HepG2 (cell line): ENCODE measurements around the gene RTKN2. TPM values are rescaled to one million over a fixed set of nuclear protein-coding genes. Genes with fewer than 3 reads are reported as not detected.

Source experiments
- ARNT ChIP-seq: fragments of 450-650 bp; IDR thresholded peaks from 2 replicates; pipeline ENCODE4 v1.6.1; 2017
- ASH2L ChIP-seq: fragments of 300-600, 200-600 bp; sonication (generic); IDR thresholded peaks from 2 replicates; pipeline ENCODE4 v1.7.0; 2017; ENCODE audit warnings: low read depth, mild to moderate bottlenecking, moderate library complexity, mixed read lengths, low read length; ENCODE audit not compliant: insufficient read length
- HNRNPH1 ChIP-seq: fragments of 200-400 bp; formaldehyde crosslinking; optimal IDR thresholded peaks from 2 replicates; pipeline ENCODE3; 2017; ENCODE audit warnings: mild to moderate bottlenecking, low read depth, low read length
- JARID2 ChIP-seq: sonication (generic); formaldehyde crosslinking; IDR thresholded peaks from 2 replicates; pipeline ENCODE4 v1.8.1; 2023; ENCODE audit warnings: missing genetic modification reagents, inconsistent platforms; ENCODE audit not compliant: insufficient replicate concordance
- NFKBIZ ChIP-seq: IDR thresholded peaks from 2 replicates; pipeline ENCODE4 v1.6.1; 2018; ENCODE audit warnings: missing genetic modification reagents, missing compliant biosample characterization
- RAD21 ChIP-seq: fragments of 450-650 bp; formaldehyde crosslinking; IDR thresholded peaks from 2 replicates; pipeline ENCODE4 v1.5.0; 2020; ENCODE audit warnings: mild to moderate bottlenecking
- RCOR2 ChIP-seq: IDR thresholded peaks from 2 replicates; pipeline ENCODE4 v1.6.1; 2016; ENCODE audit warnings: missing biosample characterization, missing genetic modification reagents
- SMAD1 ChIP-seq: sonication (generic); formaldehyde crosslinking; IDR thresholded peaks from 2 replicates; pipeline ENCODE4 v1.4.0; 2020; ENCODE audit warnings: missing genetic modification reagents, low read depth, mild to moderate bottlenecking, borderline replicate concordance
- SP2 ChIP-seq: sonication (generic); formaldehyde crosslinking; IDR thresholded peaks from 2 replicates; pipeline ENCODE4 v1.5.1; 2020; ENCODE audit warnings: mild to moderate bottlenecking, missing genetic modification reagents
- TGIF2 ChIP-seq: IDR thresholded peaks from 2 replicates; pipeline ENCODE4 v1.6.1; 2016; ENCODE audit warnings: control low read depth, missing compliant biosample characterization
- XBP1 ChIP-seq: sonication (generic); formaldehyde crosslinking; IDR thresholded peaks from 2 replicates; pipeline ENCODE4 v1.5.0; 2020; ENCODE audit warnings: missing genetic modification reagents
- YEATS2 ChIP-seq: sonication (generic); formaldehyde crosslinking; IDR thresholded peaks from 2 replicates; pipeline ENCODE4 v1.4.0; 2020; ENCODE audit warnings: missing genetic modification reagents, borderline replicate concordance
- ZC3H13 ChIP-seq: sonication (generic); formaldehyde crosslinking; IDR thresholded peaks from 2 replicates; pipeline ENCODE4 v1.8.1; 2023; ENCODE audit warnings: mild to moderate bottlenecking, missing genetic modification reagents, moderate library complexity
- ZMYM2 ChIP-seq: sonication (generic); formaldehyde crosslinking; IDR thresholded peaks from 2 replicates; pipeline ENCODE4 v1.8.0; 2022; ENCODE audit warnings: mild to moderate bottlenecking, missing genetic modification reagents
- ZNF225 ChIP-seq: sonication (generic); formaldehyde crosslinking; IDR thresholded peaks from 2 replicates; pipeline ENCODE4 v1.4.0; 2020; ENCODE audit warnings: mild to moderate bottlenecking, missing genetic modification reagents
- ZNF468 ChIP-seq: sonication (generic); formaldehyde crosslinking; IDR thresholded peaks from 2 replicates; pipeline ENCODE4 v1.8.0; 2022; ENCODE audit warnings: mild to moderate bottlenecking, moderate library complexity, missing genetic modification reagents
- ZNF546 ChIP-seq: sonication (generic); formaldehyde crosslinking; conservative IDR thresholded peaks from 2 replicates; pipeline ENCODE4 v1.8.1; 2023; ENCODE audit warnings: mild to moderate bottlenecking, missing genetic modification reagents
- ZNF577 ChIP-seq: sonication (generic); formaldehyde crosslinking; IDR thresholded peaks from 2 replicates; pipeline ENCODE4 v1.4.0; 2020; ENCODE audit warnings: mild to moderate bottlenecking, low read depth, missing genetic modification reagents, borderline replicate concordance
- ZNF670 ChIP-seq: sonication (generic); formaldehyde crosslinking; IDR thresholded peaks from 2 replicates; pipeline ENCODE4 v1.8.0; 2022; ENCODE audit warnings: mild to moderate bottlenecking, missing genetic modification reagents, borderline replicate concordance
- polyA plus RNA-seq, 8 experiments: library from polyadenylated mRNA; depleted of rRNA in 3 of 8; stranded (reverse) in 7 of 8; unstranded in 1 of 8; fragments of >200 nt; fragmentation: Illumina TruSeq in 4 of 8; extraction: Trizol in 4 of 8; gene quantifications; 2 replicates each; pipeline versions ENCODE4 v1.2.1 to v1.2.3, GENCODE V29; 2011 to 2016; ENCODE audit warnings: low read depth in 4 of 8, missing spikeins in 1 of 8, mixed read lengths in 1 of 8; ENCODE audit not compliant: insufficient read depth in 1 of 8
- total RNA-seq, 5 experiments: library from RNA; depleted of rRNA; stranded (reverse); fragments of >200 nt; fragmentation: Illumina TruSeq; extraction: Trizol; gene quantifications; 2 replicates each; pipeline ENCODE4 v1.2.3, GENCODE V29; 2016; ENCODE audit warnings: low read depth in 1 of 5
- TF ChIP-seq, protein P1 (sequence below): sonication (generic); formaldehyde crosslinking; IDR thresholded peaks from 2 replicates; pipeline ENCODE4 v1.9.0; 2022; ENCODE audit warnings: missing genetic modification reagents, mild to moderate bottlenecking, borderline replicate concordance
- TF ChIP-seq, protein P2 (sequence below): IDR thresholded peaks from 2 replicates; pipeline ENCODE4 v1.6.1; 2016; ENCODE audit warnings: mild to moderate bottlenecking
- TF ChIP-seq, protein P3 (sequence below): sonication (generic); formaldehyde crosslinking; IDR thresholded peaks from 2 replicates; pipeline ENCODE4 v1.4.0; 2020; ENCODE audit warnings: missing genetic modification reagents, borderline replicate concordance
- TF ChIP-seq, protein P4 (sequence below): sonication (generic); formaldehyde crosslinking; IDR thresholded peaks from 2 replicates; pipeline ENCODE4 v1.8.0; 2022; ENCODE audit warnings: low read depth, missing genetic modification reagents

Gene RTKN2
- total and polyA plus RNA-seq, 2 of the 13 experiments (the other 11 are each of a cell fraction or from before 2014, with no cell fraction given): 2.2 to 7.0 TPM

DNA sequence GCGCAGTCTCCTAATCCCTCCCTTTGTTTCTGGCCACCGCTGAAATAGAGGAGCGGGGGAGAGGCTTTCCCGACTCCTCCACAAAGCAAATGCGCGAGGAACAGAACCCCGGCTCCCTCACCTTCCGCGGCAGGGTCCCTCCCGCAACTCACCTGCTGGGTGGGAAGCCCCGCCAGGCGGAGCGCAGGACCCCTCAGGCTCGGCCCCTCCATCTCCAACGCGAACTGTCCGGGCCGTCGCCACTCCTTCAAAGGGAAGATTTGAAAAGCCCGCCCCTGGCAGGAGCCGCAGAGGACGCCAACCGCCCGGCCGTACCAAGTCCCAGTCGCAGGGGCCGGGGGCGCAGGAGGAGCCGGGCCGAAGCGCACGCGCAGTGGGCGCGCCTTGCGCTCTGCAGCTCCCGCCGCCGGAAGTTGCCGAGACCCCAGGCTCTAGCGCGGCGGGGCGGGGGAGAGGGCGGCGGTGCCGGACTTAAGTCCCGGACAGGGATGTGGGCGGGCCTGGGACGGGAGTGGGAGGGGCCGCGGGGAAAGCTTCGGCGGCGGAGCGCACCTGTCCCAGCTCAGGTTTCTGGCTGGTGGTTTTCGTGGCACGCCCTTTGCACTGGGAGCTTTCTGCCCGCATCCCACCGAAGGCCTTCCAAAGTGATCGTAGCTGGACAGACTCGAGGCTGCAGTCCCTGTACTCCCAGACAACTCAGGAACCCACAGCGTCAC is at the start of gene RTKN2 (continued):
- TF ChIP-seq, protein P1, sequence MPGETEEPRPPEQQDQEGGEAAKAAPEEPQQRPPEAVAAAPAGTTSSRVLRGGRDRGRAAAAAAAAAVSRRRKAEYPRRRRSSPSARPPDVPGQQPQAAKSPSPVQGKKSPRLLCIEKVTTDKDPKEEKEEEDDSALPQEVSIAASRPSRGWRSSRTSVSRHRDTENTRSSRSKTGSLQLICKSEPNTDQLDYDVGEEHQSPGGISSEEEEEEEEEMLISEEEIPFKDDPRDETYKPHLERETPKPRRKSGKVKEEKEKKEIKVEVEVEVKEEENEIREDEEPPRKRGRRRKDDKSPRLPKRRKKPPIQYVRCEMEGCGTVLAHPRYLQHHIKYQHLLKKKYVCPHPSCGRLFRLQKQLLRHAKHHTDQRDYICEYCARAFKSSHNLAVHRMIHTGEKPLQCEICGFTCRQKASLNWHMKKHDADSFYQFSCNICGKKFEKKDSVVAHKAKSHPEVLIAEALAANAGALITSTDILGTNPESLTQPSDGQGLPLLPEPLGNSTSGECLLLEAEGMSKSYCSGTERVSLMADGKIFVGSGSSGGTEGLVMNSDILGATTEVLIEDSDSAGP (CRISPR knock-in tag): peak; percentile 80; the same call in 1 of the 2 replicates
- TF ChIP-seq, protein P2, sequence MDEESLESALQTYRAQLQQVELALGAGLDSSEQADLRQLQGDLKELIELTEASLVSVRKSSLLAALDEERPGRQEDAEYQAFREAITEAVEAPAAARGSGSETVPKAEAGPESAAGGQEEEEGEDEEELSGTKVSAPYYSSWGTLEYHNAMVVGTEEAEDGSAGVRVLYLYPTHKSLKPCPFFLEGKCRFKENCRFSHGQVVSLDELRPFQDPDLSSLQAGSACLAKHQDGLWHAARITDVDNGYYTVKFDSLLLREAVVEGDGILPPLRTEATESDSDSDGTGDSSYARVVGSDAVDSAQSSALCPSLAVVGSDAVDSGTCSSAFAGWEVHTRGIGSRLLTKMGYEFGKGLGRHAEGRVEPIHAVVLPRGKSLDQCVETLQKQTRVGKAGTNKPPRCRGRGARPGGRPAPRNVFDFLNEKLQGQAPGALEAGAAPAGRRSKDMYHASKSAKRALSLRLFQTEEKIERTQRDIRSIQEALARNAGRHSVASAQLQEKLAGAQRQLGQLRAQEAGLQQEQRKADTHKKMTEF: peak; percentile 62
- no peak for TF ChIP-seq ARNT
- TF ChIP-seq RAD21 (CRISPR knock-in tag): no peak; the same call in 1 of the 2 replicates
- TF ChIP-seq XBP1 (CRISPR knock-in tag): no peak
- TF ChIP-seq ZNF225 (CRISPR knock-in tag): peak; percentile 80; the same call in 1 of the 2 replicates
- no peak for TF ChIP-seq SMAD1 (CRISPR knock-in tag)
- peak; percentile 52; the same call in 1 of the 2 replicates for TF ChIP-seq YEATS2
- TF ChIP-seq, protein P3, sequence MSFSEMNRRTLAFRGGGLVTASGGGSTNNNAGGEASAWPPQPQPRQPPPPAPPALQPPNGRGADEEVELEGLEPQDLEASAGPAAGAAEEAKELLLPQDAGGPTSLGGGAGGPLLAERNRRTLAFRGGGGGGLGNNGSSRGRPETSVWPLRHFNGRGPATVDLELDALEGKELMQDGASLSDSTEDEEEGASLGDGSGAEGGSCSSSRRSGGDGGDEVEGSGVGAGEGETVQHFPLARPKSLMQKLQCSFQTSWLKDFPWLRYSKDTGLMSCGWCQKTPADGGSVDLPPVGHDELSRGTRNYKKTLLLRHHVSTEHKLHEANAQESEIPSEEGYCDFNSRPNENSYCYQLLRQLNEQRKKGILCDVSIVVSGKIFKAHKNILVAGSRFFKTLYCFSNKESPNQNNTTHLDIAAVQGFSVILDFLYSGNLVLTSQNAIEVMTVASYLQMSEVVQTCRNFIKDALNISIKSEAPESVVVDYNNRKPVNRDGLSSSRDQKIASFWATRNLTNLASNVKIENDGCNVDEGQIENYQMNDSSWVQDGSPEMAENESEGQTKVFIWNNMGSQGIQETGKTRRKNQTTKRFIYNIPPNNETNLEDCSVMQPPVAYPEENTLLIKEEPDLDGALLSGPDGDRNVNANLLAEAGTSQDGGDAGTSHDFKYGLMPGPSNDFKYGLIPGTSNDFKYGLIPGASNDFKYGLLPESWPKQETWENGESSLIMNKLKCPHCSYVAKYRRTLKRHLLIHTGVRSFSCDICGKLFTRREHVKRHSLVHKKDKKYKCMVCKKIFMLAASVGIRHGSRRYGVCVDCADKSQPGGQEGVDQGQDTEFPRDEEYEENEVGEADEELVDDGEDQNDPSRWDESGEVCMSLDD: 0 out of 2 replicates have a peak, but pooled peaks have one; percentile 26
- TF ChIP-seq ZNF670: peak; percentile 90; the same call in 1 of the 2 replicates
- no peak for TF ChIP-seq RCOR2 (CRISPR knock-in tag)
- no peak for TF ChIP-seq JARID2 (CRISPR knock-in tag)
- TF ChIP-seq NFKBIZ (CRISPR knock-in tag): no peak
- no peak for TF ChIP-seq ZNF468 (CRISPR knock-in tag)
- TF ChIP-seq HNRNPH1: peak; percentile 24
- no peak for TF ChIP-seq ZMYM2 (CRISPR knock-in tag)
- TF ChIP-seq SP2 (CRISPR knock-in tag): peak; percentile 62; the same call in 1 of the 2 replicates
- peak; percentile 77; the same call in 1 of the 2 replicates for TF ChIP-seq ZNF546 (CRISPR knock-in tag)
- no peak for TF ChIP-seq ZC3H13 (CRISPR knock-in tag)
- TF ChIP-seq ZNF577: no peak
- TF ChIP-seq, protein P4, sequence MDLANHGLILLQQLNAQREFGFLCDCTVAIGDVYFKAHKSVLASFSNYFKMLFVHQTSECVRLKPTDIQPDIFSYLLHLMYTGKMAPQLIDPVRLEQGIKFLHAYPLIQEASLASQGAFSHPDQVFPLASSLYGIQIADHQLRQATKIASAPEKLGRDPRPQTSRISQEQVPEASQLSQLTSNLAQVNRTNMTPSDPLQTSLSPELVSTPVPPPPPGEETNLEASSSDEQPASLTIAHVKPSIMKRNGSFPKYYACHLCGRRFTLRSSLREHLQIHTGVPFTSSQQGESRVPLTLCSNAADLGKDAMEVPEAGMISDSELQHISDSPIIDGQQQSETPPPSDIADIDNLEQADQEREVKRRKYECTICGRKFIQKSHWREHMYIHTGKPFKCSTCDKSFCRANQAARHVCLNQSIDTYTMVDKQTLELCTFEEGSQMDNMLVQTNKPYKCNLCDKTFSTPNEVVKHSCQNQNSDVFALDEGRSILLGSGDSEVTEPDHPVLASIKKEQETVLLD (CRISPR knock-in tag): peak; percentile 68
- TF ChIP-seq TGIF2 (CRISPR knock-in tag): peak; percentile 94
- TF ChIP-seq ASH2L: peak; percentile 62
